Measurements from ENCODE around the gene SOX15. TPM values are rescaled to one million over a fixed set of nuclear protein-coding genes. Genes with fewer than 3 reads are reported as not detected.

The SOX15 gene
- total and polyA plus RNA-seq, 10 of the 15 experiments (the other 5 are each of a cell fraction or from before 2014, with no cell fraction given) = 0.06 to 0.53 (median 0.16) TPM; not detected in 2

DNA sequence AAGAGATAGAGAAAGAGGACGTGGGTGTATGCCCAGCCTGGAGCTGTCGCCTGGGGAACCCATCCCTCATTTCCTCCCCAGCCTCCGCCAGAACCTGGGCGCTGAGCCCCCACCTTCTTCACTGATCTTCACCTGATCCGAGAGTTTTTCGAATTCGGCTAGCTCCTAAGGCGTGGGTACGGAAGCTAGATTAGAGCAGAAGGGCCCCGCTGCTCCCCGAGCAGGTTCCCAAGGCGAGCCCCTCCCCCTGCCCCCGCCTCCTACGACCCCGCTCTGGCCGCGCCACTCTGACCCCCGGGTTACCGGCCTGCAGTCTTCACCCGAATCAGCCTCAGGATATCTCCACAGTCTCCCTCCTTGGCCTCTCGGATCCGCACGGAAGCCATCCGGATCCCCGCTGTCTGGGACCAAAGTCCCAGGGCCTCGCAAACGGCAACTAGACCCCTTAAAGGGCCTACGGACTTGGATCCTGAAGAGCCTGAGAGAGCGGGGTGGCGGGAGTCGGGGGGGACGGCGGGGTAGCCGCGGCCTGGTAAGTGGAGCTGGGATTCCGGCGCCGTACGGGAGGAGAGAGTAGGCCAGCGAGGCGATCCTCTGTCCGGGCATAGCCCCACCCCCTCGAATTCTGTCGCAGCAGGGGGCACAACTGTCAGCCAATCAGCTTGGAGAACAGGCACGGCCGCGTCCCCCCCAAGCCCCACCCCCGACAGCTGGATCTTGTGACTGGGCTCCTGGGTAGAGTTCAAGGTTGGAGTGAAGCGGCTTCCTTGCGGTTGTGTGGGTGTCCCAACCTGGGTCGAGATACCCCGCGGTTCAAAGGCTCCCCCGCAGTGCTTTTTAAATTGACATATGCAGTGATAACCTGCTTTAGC lies 37.6 kb upstream of the SOX15 start, which contains the start of gene SAT2 (continued):
- TF ChIP-seq SMARCA5 (IDR thresholded peaks at IDR 0.05) = no peak
- TF ChIP-seq, protein P1, sequence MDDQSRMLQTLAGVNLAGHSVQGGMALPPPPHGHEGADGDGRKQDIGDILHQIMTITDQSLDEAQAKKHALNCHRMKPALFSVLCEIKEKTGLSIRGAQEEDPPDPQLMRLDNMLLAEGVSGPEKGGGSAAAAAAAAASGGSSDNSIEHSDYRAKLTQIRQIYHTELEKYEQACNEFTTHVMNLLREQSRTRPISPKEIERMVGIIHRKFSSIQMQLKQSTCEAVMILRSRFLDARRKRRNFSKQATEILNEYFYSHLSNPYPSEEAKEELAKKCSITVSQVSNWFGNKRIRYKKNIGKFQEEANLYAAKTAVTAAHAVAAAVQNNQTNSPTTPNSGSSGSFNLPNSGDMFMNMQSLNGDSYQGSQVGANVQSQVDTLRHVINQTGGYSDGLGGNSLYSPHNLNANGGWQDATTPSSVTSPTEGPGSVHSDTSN (IDR thresholded peaks at IDR 0.05; ENCODE audit: insufficient replicate concordance, low read depth, low read length) = peak; percentile 66
- peak; percentile 73 for TF ChIP-seq POLR2AphosphoS5 (IDR thresholded peaks at IDR 0.05; ENCODE audit: low read length)
- TF ChIP-seq FOXK2 (IDR thresholded peaks at IDR 0.05) = no peak
- TF ChIP-seq IKZF2 (IDR thresholded peaks at IDR 0.05) = peak; percentile 34 to 41; a peak in 3 of 4 replicates
- TF ChIP-seq, protein P2, sequence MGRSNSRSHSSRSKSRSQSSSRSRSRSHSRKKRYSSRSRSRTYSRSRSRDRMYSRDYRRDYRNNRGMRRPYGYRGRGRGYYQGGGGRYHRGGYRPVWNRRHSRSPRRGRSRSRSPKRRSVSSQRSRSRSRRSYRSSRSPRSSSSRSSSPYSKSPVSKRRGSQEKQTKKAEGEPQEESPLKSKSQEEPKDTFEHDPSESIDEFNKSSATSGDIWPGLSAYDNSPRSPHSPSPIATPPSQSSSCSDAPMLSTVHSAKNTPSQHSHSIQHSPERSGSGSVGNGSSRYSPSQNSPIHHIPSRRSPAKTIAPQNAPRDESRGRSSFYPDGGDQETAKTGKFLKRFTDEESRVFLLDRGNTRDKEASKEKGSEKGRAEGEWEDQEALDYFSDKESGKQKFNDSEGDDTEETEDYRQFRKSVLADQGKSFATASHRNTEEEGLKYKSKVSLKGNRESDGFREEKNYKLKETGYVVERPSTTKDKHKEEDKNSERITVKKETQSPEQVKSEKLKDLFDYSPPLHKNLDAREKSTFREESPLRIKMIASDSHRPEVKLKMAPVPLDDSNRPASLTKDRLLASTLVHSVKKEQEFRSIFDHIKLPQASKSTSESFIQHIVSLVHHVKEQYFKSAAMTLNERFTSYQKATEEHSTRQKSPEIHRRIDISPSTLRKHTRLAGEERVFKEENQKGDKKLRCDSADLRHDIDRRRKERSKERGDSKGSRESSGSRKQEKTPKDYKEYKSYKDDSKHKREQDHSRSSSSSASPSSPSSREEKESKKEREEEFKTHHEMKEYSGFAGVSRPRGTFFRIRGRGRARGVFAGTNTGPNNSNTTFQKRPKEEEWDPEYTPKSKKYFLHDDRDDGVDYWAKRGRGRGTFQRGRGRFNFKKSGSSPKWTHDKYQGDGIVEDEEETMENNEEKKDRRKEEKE (IDR thresholded peaks at IDR 0.05) = no peak
- 0 out of 2 replicates have a peak, but pooled peaks have one; percentile 22 for TF ChIP-seq EED (IDR thresholded peaks at IDR 0.05; ENCODE audit: low read depth)
- TF ChIP-seq NFYB (IDR thresholded peaks at IDR 0.05; ENCODE audit: insufficient read depth, low read depth, low read length) = peak; percentile 57; the same call in 1 of the 2 replicates
- TF ChIP-seq SKIL (IDR thresholded peaks at IDR 0.05; ENCODE audit: low read depth, poor library complexity, severe bottlenecking) = no peak
- no peak for TF ChIP-seq RBBP5 (conservative IDR thresholded peaks at IDR 0.05)
- TF ChIP-seq BRCA1 (IDR thresholded peaks at IDR 0.05; ENCODE audit: low read depth, low read length) = no peak
- no peak for TF ChIP-seq POLR2AphosphoS2 (IDR thresholded peaks at IDR 0.05; ENCODE audit: low read depth, low read length)
- peak; percentile 39; the same call in 1 of the 2 replicates for TF ChIP-seq CREM (IDR thresholded peaks at IDR 0.05; ENCODE audit: low read depth)
- 0 out of 2 replicates have a peak, but pooled peaks have one; percentile 28 for TF ChIP-seq MXI1 (IDR thresholded peaks at IDR 0.05; ENCODE audit: low read depth, low read length)
- TF ChIP-seq YBX1 (IDR thresholded peaks at IDR 0.05) = no peak
- peak; percentile 88 for TF ChIP-seq POLR2A (IDR thresholded peaks at IDR 0.05; ENCODE audit: low read depth, low read length)
- peak; percentile 57; the same call in 1 of the 2 replicates for TF ChIP-seq MTA2 (IDR thresholded peaks at IDR 0.05; ENCODE audit: low read depth)
- peak; percentile 80 for TF ChIP-seq ATF7 (IDR thresholded peaks at IDR 0.05; ENCODE audit: low read depth)
- peak; percentile 63 for TF ChIP-seq SP1 (IDR thresholded peaks at IDR 0.05; ENCODE audit: low read depth, low read length)
- peak; percentile 88 for TF ChIP-seq TCF12 (IDR thresholded peaks at IDR 0.05; ENCODE audit: low read depth, low read length)
